NAMALWA (cell line): Measurements from ENCODE around the gene DIABLO.
"Not testable (repeated sequence)": the region's sequence is repeated elsewhere in the genome, so short reads cannot be mapped to it uniquely, and the experiment has no call there.

Experiments
- DNase-seq: peaks from one replicate; pipeline ENCODE4 v3.0.0-alpha.2; 2015; ENCODE audit warnings: low spot score

The DIABLO gene

DNA sequence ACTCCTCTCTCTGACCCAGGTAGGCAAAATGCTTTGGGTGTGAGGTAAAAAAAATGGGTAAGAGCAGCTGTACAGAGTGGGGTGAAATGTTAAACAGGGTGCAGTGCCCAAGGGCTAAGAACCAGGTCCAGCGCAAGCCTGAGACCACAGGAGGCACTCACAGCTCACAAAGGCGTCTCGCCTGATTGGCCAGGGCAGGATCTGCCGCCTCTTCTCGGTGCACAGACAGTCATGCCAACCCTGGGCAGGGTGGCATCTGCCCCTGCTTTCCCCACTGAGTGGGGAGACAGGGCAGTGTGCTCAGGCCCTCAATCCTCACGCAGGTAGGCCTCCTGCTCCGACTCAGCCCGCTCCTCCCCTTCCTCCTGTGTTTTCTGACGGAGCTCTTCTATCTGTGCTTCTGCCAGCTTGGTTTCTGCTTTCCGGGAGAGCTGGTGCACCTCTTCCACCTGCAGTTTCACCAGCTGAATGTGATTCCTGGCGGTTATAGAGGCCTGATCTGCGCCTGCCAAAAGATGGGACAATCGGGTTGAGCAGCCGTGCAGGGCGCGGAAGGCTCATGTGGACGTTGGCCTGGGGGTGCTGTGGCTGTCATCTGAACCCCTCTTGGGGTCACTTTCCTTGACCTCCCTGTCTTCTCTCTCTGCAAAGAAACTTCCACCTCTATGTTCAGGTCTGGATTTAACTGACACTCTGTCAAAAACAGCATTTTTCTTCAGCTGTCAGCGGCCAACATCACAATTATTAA is 17.6 kb downstream of the DIABLO start:
- DNase-seq, result no peak

GRCh38 chr12:122207391-122207790 is 18.5 kb downstream of the DIABLO start:
- no peak for DNase-seq

- no peak for DNase-seq
Measured at GRCh38 chr12:122206976-122207375, 18.9 kb downstream of the DIABLO start.

DNA sequence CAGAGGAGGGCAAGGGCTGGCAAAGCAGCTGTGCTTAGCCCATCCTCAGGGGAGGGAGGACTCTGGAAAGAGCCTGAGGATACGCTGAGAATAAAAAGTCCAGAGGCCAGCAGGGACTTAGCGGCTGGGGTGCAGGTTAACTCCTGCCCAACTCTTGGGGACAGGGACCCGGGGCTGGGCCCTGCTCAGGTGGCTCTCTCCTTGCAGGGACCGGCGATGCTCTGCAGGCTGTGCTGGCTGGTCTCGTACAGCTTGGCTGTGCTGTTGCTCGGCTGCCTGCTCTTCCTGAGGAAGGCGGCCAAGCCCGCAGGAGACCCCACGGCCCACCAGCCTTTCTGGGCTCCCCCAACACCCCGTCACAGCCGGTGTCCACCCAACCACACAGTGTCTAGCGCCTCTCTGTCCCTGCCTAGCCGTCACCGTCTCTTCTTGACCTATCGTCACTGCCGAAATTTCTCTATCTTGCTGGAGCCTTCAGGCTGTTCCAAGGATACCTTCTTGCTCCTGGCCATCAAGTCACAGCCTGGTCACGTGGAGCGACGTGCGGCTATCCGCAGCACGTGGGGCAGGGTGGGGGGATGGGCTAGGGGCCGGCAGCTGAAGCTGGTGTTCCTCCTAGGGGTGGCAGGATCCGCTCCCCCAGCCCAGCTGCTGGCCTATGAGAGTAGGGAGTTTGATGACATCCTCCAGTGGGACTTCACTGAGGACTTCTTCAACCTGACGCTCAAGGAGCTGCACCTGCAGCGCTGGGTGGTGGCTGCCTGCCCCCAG is 19.6 kb downstream of the DIABLO start:
- DNase-seq, result no peak

GRCh38 chr12:122205053-122205925 is 20.6 kb downstream of the DIABLO start:
- no peak for DNase-seq

DNA sequence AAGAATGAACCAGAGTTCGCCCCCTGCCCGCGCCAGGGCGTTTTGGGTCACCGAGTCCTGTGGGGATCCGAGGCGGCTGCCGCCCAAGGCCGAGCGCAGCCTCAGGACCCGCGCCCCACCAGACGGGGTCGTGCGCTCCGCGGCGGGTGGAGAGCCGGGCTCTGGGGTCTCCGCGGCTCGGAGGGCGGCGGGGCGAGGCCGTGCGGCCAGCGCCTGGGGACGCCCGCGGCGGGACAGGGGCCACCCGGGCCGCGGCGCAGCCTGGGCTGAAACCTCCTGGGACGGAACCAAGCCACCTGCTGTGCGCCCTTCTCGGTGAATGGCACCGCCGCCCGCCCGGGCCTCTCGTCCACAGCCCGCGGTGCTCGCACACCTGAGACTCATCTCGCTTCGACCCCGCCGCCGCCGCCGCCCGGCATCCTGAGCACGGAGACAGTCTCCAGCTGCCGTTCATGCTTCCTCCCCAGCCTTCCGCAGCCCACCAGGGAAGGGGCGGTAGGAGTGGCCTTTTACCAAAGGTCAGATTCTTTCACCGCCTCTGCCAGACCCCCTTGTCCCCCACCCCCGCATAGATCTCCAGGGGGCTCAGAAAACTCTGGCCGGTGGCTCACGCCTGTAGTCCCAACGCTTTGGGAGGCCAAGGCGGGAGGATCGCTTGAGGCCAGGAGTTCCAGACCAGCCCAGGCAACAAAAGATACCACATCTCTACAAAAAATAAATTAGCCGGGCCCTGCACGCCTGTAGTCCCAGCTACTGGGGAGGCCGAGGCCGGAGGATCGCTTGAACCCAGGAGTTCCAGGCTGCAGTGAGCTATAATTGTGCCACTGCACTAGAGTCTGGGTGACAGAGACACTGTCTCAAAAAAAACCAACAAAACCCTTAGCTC is 21.4 kb downstream of the DIABLO start:
- DNase-seq, result no peak

DNA sequence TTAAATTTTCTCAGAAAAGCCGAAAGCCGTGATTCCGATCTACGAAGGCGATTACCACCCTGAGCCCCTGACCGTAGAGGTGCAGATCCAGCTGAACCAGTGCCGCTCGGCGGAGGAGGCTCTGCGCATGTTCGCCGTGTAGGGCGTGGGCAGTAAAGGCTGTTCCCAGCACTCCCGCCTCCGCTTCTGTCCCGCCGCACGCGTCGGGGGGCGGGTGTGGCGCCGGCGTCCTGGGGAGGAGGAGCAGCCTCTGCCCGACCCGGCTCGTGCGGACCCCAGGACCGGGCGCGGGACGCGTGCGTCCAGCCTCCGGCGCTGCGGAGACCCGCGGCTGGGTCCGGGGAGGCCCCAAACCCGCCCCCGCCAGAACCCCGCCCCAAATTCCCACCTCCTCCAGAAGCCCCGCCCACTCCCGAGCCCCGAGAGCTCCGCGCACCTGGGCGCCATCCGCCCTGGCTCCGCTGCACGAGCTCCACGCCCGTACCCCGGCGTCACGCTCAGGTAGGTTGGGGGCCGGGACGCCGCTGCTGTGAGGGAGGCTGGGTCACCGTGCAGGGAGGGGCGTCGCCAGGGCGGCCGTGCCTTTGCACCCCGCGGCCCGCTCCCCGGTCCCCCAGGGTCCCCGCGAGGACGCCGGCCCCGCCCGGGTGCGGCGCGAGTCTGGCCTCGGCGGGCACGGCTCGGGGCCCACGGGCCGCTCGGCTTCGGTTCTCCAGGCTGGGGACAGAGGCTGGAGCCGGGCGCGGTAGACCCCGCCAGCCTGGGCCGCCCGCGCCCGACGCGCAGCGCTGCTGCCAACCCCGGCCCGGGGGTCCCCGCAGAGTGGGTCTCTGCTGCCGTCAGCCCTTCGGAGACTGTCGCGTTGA is 22.3 kb downstream of the DIABLO start, which contains the start of gene B3GNT4:
B3GNT4 (plus strand) TSS at position 409 of the 866 bp plus-strand sequence. CDS start 910 bp downstream, outside the sequence.
- DNase-seq, result no peak

DNA sequence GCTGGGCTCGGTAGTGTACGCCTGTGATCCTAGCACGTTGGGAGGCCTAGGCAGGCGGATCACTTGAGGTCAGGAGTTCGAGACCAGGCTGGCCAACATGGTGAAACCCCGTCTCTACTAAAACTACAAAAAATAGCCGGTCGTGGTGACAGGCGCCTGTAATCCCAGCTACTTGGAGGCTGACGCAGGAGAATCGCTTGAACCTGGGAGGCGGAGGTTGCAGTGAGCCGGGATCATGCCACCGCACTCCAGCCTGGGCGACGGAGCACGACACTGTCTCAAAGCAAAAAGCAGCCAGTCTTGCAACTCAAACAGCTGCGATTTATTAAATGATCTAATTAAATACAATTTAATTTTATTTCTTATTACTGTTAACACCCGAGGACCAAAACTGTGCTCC is 23.0 kb downstream of the DIABLO start:
- not testable (repeated sequence) for DNase-seq

DNA sequence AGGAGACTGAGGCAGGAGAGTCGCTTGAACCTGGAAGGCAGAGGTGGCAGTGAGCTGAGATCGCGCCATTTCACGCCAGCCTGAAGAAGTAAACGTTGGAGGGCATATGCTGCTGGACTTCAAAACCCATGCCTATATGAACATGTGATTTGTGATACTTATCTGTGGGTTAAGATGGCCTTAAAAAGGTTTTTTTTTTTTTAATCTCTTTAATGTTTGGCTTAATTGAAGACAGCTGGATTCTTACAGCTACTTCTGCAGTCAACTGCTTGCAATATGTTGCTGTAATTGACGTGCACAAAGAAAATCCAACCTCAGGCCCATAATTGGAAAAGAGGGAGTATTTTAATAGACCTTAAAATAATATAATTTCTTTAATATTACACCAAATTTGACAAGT is 23.8 kb downstream of the DIABLO start:
- DNase-seq, result no peak

DNA sequence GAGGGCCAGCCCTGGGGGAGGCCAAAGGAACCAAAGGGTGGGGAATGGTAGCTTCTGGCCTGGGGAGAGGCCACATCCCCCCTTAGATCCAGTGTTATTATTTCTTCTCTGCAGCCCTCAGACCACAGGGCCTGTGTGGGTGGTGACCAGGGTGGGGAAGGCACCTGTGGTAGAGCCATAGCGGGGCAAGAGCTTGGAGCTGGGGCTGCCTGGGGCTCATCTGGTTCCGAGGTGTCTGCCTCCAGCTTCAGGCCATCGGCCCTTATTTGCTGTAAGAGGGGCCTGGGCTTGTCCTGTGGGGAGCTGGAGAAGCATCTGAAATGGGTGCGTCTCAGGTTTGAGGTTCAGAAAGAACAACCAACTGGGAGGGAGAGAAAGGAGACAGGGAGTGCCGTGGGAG is 24.5 kb downstream of the DIABLO start:
- DNase-seq, result no peak

DNA sequence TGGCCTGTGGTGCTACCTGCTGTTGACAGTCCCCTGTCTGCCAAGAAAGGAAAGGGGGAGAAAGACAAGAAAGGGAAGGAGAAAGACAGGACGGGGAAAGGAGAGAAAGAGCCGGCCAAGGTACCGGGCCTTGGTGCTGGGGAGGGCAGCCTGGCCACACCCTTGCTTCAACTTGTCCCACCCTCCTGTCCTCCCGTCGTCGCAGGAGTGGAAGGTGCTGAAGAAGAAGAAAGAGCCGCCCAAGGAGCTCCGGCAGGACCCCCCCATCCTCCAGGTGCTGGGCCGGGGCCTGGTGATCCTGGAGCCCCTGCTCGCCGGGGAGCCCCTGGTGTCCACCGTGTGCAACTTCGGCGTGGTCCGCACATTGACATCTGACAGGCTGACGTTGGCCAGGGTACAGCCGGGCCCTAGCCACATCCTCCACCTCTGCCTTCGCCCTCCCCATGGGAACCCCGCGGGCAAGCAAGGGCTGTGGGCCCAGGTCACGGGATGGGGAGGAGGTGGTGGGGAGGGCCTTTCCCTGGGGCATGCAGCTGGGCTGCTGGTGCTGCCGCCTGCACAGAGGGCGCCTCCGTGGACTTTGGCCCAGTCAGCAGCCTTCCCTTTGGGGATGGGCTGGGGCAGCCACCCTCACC is 25.2 kb downstream of the DIABLO start:
- no peak for DNase-seq

- no peak for DNase-seq
Measured at GRCh38 chr12:122199484-122200355, 26.1 kb downstream of the DIABLO start.

DNA sequence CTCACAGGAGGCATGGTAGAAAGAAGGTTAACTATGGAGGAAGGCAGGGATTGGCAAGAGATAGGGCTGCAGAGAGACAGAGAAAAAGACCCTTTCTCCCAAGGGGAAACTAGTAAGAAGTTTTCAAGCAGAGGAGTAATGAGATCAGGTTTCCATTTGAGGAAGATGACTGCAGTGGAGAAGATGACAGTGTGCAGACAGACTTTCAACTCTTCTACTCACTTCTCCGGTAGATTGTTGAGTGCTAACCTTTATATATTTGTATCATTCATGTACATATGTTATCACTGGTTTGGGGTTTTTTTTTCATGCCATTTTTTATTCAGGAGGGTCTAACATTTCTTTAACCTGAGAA is 28.3 kb downstream of the DIABLO start:
- DNase-seq, result no peak

DNA sequence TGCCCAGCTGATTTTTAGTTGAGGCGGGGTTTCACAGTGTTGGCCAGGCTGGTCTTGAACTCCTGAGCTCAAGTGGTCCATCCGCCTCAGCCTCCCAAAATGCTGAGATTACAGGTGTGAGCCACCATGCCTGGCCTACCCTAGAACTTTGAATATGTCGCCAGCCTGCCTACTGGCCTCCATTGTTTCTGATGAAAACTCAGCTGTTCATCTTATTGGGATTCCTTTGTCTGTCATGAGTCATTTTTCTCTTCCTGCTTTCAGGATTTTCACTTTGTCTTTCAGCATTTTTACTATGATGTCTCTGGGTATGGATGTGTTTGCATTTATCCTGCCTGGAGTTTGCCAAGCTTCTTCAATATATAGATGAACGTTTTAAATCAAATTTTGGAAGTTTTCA is 30.4 kb downstream of the DIABLO start:
- no peak for DNase-seq

GRCh38 chr12:122194804-122195203 is 31.0 kb downstream of the DIABLO start:
- DNase-seq, result no peak

DNA sequence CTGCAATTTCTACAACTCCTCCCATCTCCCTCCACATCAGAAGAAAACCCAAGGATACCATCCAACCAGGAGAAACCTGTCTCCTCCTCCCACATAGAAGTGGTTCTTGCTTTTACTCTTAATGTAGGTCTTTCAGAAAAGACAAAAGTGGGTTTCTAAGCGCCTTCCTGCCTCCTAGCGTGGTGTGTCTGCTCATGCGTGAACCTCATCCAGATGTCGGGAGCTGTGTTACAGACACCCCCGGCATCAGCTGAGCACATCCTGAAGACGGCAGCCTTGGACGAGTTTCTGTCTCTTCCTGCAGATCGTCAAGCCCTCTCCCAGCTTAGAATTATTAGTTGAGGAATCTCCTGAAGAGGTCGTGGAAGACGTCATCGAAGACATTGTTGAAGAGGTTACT is 33.4 kb downstream of the DIABLO start:
- no peak for DNase-seq

DNA sequence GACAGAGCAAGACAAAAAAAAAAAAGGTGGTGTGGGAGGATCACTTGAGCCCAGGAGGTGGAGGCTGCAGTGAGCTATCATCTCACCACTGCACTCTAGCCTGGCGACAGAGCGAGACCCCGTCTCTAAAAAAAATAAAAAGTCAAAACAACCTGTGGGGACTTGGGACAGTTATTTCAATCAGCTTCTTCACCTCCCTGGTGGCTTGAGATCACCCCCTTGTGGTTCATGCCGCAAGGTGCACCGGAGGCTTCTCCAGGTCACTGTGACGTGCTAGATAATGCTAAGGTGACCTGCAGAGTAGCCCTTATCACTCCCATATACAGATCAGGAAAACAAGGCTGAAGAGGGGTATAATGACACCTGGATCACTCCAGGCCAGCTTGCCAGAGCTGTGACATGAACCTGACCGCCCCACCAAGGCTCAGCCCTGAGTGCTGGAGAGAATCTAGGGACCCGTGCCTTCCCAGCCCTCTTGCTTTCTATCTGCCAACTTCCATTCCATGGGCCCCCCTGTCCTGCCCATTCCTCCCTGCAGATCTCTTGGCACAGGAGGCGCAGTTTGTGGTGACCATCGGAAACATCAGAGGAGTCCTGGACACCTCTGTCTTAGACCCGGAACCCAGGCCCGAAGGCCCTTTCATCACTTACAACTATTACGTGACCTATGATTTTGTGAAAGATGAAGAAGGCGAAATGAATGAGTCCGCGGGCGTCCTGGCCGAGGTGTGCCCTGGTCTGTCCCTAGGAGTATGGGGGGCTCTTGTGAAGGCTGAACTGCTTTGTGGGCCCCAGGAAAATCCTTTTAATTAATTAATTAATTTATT is 34.8 kb downstream of the DIABLO start:
- DNase-seq, result peak; percentile 89
